Measurements from ENCODE around the gene SPAG17. TPM values are rescaled to one million over a fixed set of nuclear protein-coding genes. Genes with fewer than 3 reads are reported as not detected.

The SPAG17 gene
- total and polyA plus RNA-seq, 2 experiments from 2014 or later, result 1.0 to 1.1 TPM

- no peak for DNase-seq (ENCODE audit: low spot score)
- no peak overlapping the region for H3K4me3 ChIP-seq
- no peaks in the 10 kb centered on the region for H3K79me2 ChIP-seq (replicated peaks; ENCODE audit: insufficient read depth)
- H3K4me1 ChIP-seq (ENCODE audit: insufficient read depth), result peaks cover 6% of the 10 kb centered on the region; the same call in 1 of the 2 replicates
- no peak overlapping the region for H3K27ac ChIP-seq (ENCODE audit: low read depth)
- H3K27me3 Mint-ChIP-seq (ENCODE audit: insufficient read depth, low read depth, poor library complexity), result no peaks in the 10 kb centered on the region
- H3K27ac Mint-ChIP-seq, result no peak overlapping the region
- 0 out of 2 replicates have a peak overlapping the region, but pooled peaks have one; percentile 7 for H2AFZ ChIP-seq
- no peaks in the 10 kb centered on the region for H3K27me3 ChIP-seq (ENCODE audit: insufficient read depth)
- H3K4me1 Mint-ChIP-seq, result peaks cover 12% of the 10 kb centered on the region; the same call in 2 of the 3 replicates
- no peak for ATAC-seq
- H3K9me3 Mint-ChIP-seq, result no peaks in the 10 kb centered on the region
- H3K4me3 Mint-ChIP-seq, result no peak overlapping the region
- H3F3A ChIP-seq (replicated peaks; ENCODE audit: low read depth), result no peaks in the 10 kb centered on the region
- H4K20me1 ChIP-seq (replicated peaks; ENCODE audit: insufficient read depth), result no peaks in the 10 kb centered on the region
- H3K9me2 ChIP-seq (ENCODE audit: insufficient read depth), result no peaks in the 10 kb centered on the region
- H3K4me2 ChIP-seq, result no peak overlapping the region
- TF ChIP-seq REST (IDR thresholded peaks at IDR 0.05; ENCODE audit: unreplicated experiment) (no peak), EZH2 (IDR thresholded peaks at IDR 0.05; ENCODE audit: low read depth, unreplicated experiment) (no peak), CTCF (conservative IDR thresholded peaks at IDR 0.05; ENCODE audit: low read depth in 2 of 2) (no peak), ETS1 (IDR thresholded peaks at IDR 0.05) (no peak), POLR2AphosphoS5 (IDR thresholded peaks at IDR 0.05; ENCODE audit: low read depth) (no peak), CREB1 (CRISPR knock-in tag; IDR thresholded peaks at IDR 0.05; ENCODE audit: low read depth) (no peak)
- H3K36me3 ChIP-seq (ENCODE audit: insufficient read depth), result no peaks in the 10 kb centered on the region
- H3K36me3 Mint-ChIP-seq (ENCODE audit: low read depth), result no peaks in the 10 kb centered on the region
Measured at GRCh38 chr1:118116401-118116800, 68.6 kb downstream of the SPAG17 start.

GRCh38 chr1:118115567-118116295, 69.3 kb downstream of the SPAG17 start:
- no peak overlapping the region for H2AFZ ChIP-seq
- no peaks in the 10 kb centered on the region for H4K20me1 ChIP-seq (replicated peaks; ENCODE audit: insufficient read depth)
- peaks cover 12% of the 10 kb centered on the region; the same call in 2 of the 3 replicates for H3K4me1 Mint-ChIP-seq
- H3K4me3 ChIP-seq, result no peak overlapping the region
- H3K4me1 ChIP-seq (ENCODE audit: insufficient read depth), result peaks cover 6% of the 10 kb centered on the region; the same call in 1 of the 2 replicates
- H3K9me3 Mint-ChIP-seq, result no peaks in the 10 kb centered on the region
- H3K27ac Mint-ChIP-seq, result no peak overlapping the region
- ATAC-seq (no peak), DNase-seq (ENCODE audit: low spot score) (no peak)
- H3K79me2 ChIP-seq (replicated peaks; ENCODE audit: insufficient read depth), result no peaks in the 10 kb centered on the region
- H3K36me3 ChIP-seq (ENCODE audit: insufficient read depth), result no peaks in the 10 kb centered on the region
- H3K4me3 Mint-ChIP-seq, result no peak overlapping the region
- H3K27me3 ChIP-seq (ENCODE audit: insufficient read depth), result no peaks in the 10 kb centered on the region
- no peak overlapping the region for H3K27ac ChIP-seq (ENCODE audit: low read depth)
- H3K9me2 ChIP-seq (ENCODE audit: insufficient read depth), result no peaks in the 10 kb centered on the region
- no peaks in the 10 kb centered on the region for H3F3A ChIP-seq (replicated peaks; ENCODE audit: low read depth)
- no peak overlapping the region for H3K4me2 ChIP-seq
- H3K36me3 Mint-ChIP-seq (ENCODE audit: low read depth), result no peaks in the 10 kb centered on the region
- no peaks in the 10 kb centered on the region for H3K27me3 Mint-ChIP-seq (ENCODE audit: insufficient read depth, low read depth, poor library complexity)
- no peak for TF ChIP-seq POLR2AphosphoS5 (IDR thresholded peaks at IDR 0.05; ENCODE audit: low read depth)
- no peak for TF ChIP-seq STAT1 (IDR thresholded peaks at IDR 0.05; ENCODE audit: unreplicated experiment)
- no peak for TF ChIP-seq EZH2 (IDR thresholded peaks at IDR 0.05; ENCODE audit: low read depth, unreplicated experiment)
- no peak for TF ChIP-seq CTCF (conservative IDR thresholded peaks at IDR 0.05; ENCODE audit: low read depth in 2 of 2)
- TF ChIP-seq ZNF331 (CRISPR knock-in tag; IDR thresholded peaks at IDR 0.05; ENCODE audit: low read depth), result no peak
- no peak for TF ChIP-seq CREB1 (CRISPR knock-in tag; IDR thresholded peaks at IDR 0.05; ENCODE audit: low read depth)
- TF ChIP-seq EZH2phosphoT487 (IDR thresholded peaks at IDR 0.05; ENCODE audit: unreplicated experiment), result no peak
- no peak for TF ChIP-seq ZNF114 (CRISPR knock-in tag; IDR thresholded peaks at IDR 0.05)
- TF ChIP-seq ETS1 (IDR thresholded peaks at IDR 0.05), result no peak
- TF ChIP-seq JUNB (IDR thresholded peaks at IDR 0.05; ENCODE audit: unreplicated experiment), result no peak
